ENCODE results near the gene PPFIA3. TPM values are rescaled to one million over a fixed set of nuclear protein-coding genes. Genes with fewer than 3 reads are reported as not detected.
"Not testable (repeated sequence)": the region's sequence is repeated elsewhere in the genome, so short reads cannot be mapped to it uniquely, and the experiment has no call there.

Gene PPFIA3
- total RNA-seq, 2 donors from 2014 or later = 6.7 to 15.2 TPM

DNA sequence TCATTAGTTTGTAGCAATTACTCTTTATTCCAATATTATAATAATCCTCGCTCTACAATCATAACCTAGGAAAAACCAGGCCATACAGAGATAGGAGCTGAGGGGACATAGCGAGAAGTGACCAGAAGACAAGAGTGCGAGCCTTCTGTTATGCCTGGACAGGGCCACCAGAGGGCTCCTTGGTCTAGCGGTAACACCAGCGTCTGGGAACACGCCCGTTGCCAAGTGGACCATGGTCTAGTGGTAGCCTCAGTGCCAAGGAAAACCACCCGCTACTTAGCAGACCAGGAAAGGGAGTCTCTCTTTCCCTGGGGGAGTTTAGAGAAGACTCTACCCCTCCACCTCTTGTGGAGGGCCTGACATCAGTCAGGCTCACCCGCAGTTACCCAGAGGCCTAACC lies 44.5 kb upstream of the PPFIA3 start:
- H3K4me3 ChIP-seq = not testable (repeated sequence)
- WGBS, 2 donors = 9 to 12% methylated on average over 8 to 9 of the region's 9 CpGs
- ATAC-seq = peak; percentile 67

DNA sequence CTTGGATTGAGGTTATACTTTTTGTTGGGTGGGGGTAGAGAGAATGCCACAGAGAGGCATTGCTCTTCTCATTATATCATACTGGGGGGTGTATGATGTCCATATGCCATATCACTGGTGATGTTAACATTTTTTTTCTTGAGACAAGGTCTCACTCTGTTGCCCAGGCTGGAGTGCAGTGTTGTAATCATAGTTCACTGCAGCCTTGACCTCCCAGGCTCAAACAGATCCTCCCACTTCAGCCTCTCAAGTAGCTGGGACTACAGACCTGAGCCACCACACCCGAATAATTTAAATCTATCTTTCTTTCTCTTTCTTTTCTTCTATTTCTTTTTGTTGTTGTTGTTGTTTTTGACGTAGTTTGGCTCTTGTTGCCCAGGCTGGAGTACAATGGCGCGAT lies 39.0 kb upstream of the PPFIA3 start:
- ATAC-seq (no peak), DNase-seq (no peak)
- intact Hi-C loops (cut with DNase I) = no loop called here
- 66 to 82% methylated on average over 4 of the region's 4 CpGs for WGBS, 2 donors
- Histone ChIP-seq H3K4me1 (peaks cover 12% of the 10 kb centered on the region), H3K27ac (no peak overlapping the region), H3K4me3 (no peak overlapping the region), H3K27me3 (no peaks in the 10 kb centered on the region), H3K36me3 (replicated peaks in 1 of 2; ENCODE audit: insufficient read depth in 1 of 2, low read depth in 2 of 2) (no peaks in the 10 kb centered on the region), H3K9me3 (no peaks in the 10 kb centered on the region)
- no peak for TF ChIP-seq POLR2A (IDR thresholded peaks at IDR 0.05)
- TF ChIP-seq, protein P1, sequence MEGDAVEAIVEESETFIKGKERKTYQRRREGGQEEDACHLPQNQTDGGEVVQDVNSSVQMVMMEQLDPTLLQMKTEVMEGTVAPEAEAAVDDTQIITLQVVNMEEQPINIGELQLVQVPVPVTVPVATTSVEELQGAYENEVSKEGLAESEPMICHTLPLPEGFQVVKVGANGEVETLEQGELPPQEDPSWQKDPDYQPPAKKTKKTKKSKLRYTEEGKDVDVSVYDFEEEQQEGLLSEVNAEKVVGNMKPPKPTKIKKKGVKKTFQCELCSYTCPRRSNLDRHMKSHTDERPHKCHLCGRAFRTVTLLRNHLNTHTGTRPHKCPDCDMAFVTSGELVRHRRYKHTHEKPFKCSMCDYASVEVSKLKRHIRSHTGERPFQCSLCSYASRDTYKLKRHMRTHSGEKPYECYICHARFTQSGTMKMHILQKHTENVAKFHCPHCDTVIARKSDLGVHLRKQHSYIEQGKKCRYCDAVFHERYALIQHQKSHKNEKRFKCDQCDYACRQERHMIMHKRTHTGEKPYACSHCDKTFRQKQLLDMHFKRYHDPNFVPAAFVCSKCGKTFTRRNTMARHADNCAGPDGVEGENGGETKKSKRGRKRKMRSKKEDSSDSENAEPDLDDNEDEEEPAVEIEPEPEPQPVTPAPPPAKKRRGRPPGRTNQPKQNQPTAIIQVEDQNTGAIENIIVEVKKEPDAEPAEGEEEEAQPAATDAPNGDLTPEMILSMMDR (IDR thresholded peaks at IDR 0.05) = no peak

More for the DNA sequence above, 44.5 kb upstream of the PPFIA3 start:
- TF ChIP-seq, protein P1 (IDR thresholded peaks at IDR 0.05) = peak; percentile 42 to 91 (median 82)
- peaks cover 0 to 30% of the 10 kb centered on the region in 2 donors for H3K27me3 ChIP-seq
- H3K27ac ChIP-seq; H3K4me1 ChIP-seq; H3K36me3 ChIP-seq (replicated peaks in 1 of 2; ENCODE audit: insufficient read depth in 1 of 2, low read depth in 2 of 2); H3K9me3 ChIP-seq; intact Hi-C loops (cut with DNase I): not testable (repeated sequence)
- DNase-seq = peak; percentile 81 to 91 (median 90)

DNA sequence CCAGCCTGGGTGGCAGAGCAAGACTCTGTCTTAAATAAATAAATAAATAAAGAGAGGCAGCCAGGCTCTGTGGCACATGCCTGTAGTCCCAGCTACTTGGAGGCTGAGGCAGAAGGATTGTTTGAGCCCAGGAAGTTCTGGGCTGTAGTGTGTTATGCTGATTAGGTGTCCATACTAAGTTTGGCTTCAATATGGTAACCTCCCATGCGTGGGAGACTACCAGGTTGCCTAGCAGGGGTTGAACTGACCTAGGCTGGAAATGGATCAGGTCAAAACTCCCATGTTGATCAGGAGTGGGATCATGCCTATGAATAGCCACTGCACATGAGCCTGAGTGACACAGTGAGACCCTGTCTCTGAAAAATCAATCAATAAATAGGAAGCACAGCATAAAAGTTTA lies 38.1 kb upstream of the PPFIA3 start:
- Histone ChIP-seq H3K4me1 (peaks cover 14% of the 10 kb centered on the region), H3K27me3 (no peaks in the 10 kb centered on the region), H3K36me3 (replicated peaks in 1 of 2; ENCODE audit: insufficient read depth in 1 of 2, low read depth in 2 of 2) (no peaks in the 10 kb centered on the region), H3K4me3 (no peak overlapping the region), H3K9me3 (no peaks in the 10 kb centered on the region), H3K27ac (no peak overlapping the region)
- 75 to 90% methylated on average over 1 of the region's 1 CpG for WGBS, 2 donors
- TF ChIP-seq, protein P1 (IDR thresholded peaks at IDR 0.05) = no peak
- no peak for TF ChIP-seq POLR2A (IDR thresholded peaks at IDR 0.05)
- DNase-seq = no peak
- no peak for ATAC-seq
- intact Hi-C loops (cut with DNase I) = no loop called here

DNA sequence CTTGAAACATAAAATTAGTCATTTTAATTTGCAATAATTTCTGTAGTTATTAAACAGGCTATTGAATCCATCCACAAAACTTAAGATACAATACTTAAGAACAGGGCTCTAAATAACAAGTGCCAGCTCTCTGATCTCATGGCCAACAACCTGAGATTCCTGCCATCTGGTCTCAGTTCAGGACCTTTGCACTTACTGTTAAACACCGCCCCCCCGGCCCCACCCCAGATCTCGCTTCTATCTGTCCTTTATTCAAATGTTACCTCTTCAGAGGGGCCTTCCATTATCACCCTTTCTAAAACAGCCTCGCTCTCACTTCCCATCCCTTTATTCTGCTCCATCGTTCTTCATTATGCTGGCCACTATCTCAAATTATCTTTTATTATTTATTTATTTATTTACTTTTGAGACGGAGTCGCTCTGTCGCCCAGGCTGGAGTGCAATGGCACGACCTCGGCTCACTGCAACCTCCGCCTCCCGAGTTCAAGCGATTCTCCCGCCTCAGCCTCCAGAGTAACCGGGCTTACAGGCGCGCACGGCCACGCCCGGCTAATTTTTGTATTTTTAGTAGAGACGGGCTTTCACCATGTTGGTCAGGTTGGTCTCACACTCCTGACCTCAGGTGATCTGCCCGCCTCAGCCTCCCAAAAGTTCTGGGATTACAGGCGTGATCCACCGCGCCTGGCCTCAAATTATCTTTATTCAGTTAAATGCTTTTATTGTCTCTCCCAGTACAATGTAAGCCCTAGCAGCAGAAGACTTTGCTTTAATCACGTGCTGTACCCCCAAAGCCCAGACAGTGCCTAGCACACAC lies 34.9 kb upstream of the PPFIA3 start:
- Histone ChIP-seq H3K9me3 (no peaks in the 10 kb centered on the region), H3K27me3 (no peaks in the 10 kb centered on the region), H3K4me1 (peaks cover 45% of the 10 kb centered on the region), H3K27ac (peak overlapping the region; percentile 75 to 84 (median 82)), H3K4me3 (no peak overlapping the region), H3K36me3 (replicated peaks in 1 of 2; ENCODE audit: insufficient read depth in 1 of 2, low read depth in 2 of 2) (peaks cover 0 to 3% of the 10 kb centered on the region in 2 donors)
- DNase-seq = peak in 2 of 4 donors; percentile 35 to 57
- no peak for TF ChIP-seq POLR2A (IDR thresholded peaks at IDR 0.05)
- TF ChIP-seq, protein P1 (IDR thresholded peaks at IDR 0.05) = no peak
- ATAC-seq = no peak
- intact Hi-C loops (cut with DNase I) = no loop called here
- WGBS, 2 donors = 49 to 51% methylated on average over 26 of the region's 26 CpGs

Measured in body of pancreas (tissue), 4 donors.